H7 (cell line): ENCODE measurements around the gene NPHP3. TPM values are rescaled to one million over a fixed set of nuclear protein-coding genes. Genes with fewer than 3 reads are reported as not detected.

Source experiments
- DNase-seq: peaks from one replicate; pipeline ENCODE4 v3.0.0; 2012
- H3K27me3 ChIP-seq: 2 replicates; pipeline ENCODE4 v1.6.0; 2011; ENCODE audit warnings: mild to moderate bottlenecking, low read length; ENCODE audit not compliant: control insufficient read depth, insufficient read depth
- H3K36me3 ChIP-seq: replicated peaks from 2 replicates; pipeline ENCODE4 v1.5.1; 2011; ENCODE audit warnings: low read length; ENCODE audit not compliant: control insufficient read depth, insufficient read depth
- H3K4me3 ChIP-seq: 2 replicates; pipeline ENCODE4 v1.5.1; 2011; ENCODE audit warnings: low read depth, mild to moderate bottlenecking, control low read depth, low read length, moderate library complexity; ENCODE audit not compliant: insufficient read depth
- total RNA-seq: library from RNA; depleted of rRNA; stranded (reverse); fragments of >200 nt; shearing (Covaris generic); gene quantifications from 2 replicates; pipeline ENCODE4 v1.2.3, GENCODE V29; 2014

Gene NPHP3
- total RNA-seq, 1 experiment from 2014 or later = 8.1 TPM

DNA sequence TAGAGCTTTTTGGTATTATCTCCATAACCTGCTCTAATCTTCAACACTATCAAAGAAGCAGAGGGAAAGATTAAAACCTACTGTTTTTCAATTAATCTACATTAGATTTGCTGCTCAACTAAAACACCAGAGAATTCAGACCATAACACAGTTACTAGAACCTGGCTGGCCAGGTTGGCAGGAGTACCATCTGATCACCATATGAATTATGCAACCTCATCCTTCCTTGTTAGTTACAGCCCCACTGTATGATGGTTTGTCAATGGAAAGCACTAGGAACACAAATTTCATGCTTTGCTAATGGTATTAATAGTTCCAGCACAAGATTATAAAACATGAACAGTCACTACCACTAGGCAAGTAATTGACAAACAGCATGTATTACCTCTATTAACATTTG is 5.8 kb downstream of the NPHP3 start:
- H3K4me3 ChIP-seq = no peak overlapping the region
- H3K27me3 ChIP-seq = no peaks in the 10 kb centered on the region
- DNase-seq = no peak
- H3K36me3 ChIP-seq = peaks cover 4% of the 10 kb centered on the region

DNA sequence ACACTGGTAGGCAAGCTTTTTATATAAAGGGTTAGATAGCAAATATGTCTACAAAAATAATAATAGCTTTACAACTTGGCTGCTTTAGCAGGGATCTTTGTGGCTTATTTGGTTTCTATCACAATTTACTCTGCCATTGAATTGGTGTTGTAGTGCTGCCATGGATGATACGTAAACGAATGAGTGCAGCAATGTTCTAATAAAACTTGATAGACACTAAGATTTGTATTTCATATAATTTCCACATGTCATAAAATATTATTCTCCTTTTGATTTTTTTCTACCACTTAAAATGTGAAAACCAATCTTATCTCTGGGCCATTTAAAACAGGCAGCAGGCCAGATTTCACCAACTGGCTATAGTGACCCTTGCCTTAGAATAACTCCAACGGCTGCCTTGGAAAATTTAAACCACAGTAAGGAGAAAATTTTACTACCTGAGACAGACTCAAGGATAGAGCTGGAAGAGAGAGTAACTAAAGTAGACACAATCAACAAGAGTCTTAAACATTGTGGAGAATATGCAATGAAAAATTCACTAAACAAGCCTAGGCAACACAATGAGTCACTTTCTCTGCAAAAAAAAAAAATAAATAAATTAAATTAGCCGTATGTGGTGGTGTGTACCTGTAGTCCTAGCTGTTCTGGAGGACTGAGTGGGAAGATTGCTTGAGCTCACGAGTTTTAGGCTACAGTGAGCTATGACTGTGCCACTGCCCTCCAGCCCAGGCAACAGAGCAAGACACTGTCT is 8.1 kb downstream of the NPHP3 start:
- Histone ChIP-seq H3K4me3 (no peak overlapping the region), H3K36me3 (peaks cover 7% of the 10 kb centered on the region), H3K27me3 (no peaks in the 10 kb centered on the region)
- DNase-seq = no peak

GRCh38 chr3:132710311-132710710 is 11.9 kb downstream of the NPHP3 start:
- peaks cover 6% of the 10 kb centered on the region for H3K36me3 ChIP-seq
- no peaks in the 10 kb centered on the region for H3K27me3 ChIP-seq
- H3K4me3 ChIP-seq = no peak overlapping the region
- DNase-seq = no peak

- H3K27me3 ChIP-seq = no peaks in the 10 kb centered on the region
- DNase-seq = no peak
- peaks cover 8% of the 10 kb centered on the region for H3K36me3 ChIP-seq
- H3K4me3 ChIP-seq = no peak overlapping the region
Observed at GRCh38 chr3:132709761-132710160, 12.4 kb downstream of the NPHP3 start.

DNA sequence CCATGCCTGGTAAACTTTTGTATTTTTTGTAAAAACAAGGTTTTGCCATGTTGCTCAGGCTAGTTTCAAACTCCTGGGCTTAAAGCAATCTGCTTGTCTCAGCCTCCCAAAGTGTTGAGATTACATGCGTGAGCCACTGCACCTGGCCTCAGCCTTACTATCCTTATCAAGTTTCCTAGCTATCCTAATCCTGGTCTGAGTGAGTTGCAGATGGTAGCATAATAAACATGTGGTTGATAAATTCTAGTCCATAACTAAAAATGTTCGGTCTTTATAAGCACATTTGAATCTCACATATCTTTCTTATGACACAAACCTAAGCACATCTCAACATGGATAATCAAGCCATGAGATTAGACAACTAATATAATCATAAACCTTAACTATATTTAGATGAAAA is 18.5 kb downstream of the NPHP3 start:
- H3K4me3 ChIP-seq = no peak overlapping the region
- no peak for DNase-seq
- H3K36me3 ChIP-seq = peaks cover 15% of the 10 kb centered on the region
- H3K27me3 ChIP-seq = no peaks in the 10 kb centered on the region

DNA sequence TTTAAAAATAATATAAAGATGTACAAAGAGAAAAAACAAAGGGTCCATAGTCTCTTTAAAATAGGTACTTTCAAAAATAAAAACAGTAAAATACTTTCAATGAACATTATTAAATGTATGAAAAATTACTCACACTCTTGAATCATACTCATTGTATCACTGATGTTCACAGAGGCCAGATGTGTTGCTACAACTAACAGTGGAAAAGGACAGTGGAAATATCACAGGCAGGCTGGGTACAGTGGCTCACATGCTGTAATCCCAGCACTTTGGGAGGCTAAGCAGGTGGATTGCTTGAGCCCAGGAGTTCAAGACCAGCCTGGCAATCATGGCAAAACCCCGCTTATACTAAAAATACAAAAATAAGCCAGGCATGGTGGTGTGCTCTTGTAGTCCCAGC is 26.8 kb downstream of the NPHP3 start:
- no peak for DNase-seq
- H3K36me3 ChIP-seq = peaks cover 14% of the 10 kb centered on the region
- H3K27me3 ChIP-seq = no peaks in the 10 kb centered on the region
- H3K4me3 ChIP-seq = no peak overlapping the region

DNA sequence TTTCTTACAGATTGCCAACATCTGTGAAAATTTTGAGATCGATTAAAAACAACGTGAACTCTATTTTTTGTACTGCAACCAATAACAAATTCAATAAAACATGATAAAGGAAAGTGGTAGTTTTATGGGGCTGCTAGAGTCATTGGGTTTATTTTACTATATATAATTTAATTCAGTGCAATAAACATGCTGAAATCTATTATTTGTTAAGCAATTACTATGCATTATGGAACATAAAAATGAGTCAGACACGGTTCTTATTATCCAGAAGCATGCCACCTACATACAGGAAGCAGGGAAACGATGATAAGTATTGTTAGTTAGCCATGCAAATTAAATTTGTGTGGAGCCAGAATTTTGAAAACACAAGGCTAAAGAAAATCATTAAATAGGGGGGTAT is 27.2 kb downstream of the NPHP3 start:
- no peak for DNase-seq
- Histone ChIP-seq H3K27me3 (no peaks in the 10 kb centered on the region), H3K4me3 (no peak overlapping the region), H3K36me3 (peaks cover 18% of the 10 kb centered on the region)

DNA sequence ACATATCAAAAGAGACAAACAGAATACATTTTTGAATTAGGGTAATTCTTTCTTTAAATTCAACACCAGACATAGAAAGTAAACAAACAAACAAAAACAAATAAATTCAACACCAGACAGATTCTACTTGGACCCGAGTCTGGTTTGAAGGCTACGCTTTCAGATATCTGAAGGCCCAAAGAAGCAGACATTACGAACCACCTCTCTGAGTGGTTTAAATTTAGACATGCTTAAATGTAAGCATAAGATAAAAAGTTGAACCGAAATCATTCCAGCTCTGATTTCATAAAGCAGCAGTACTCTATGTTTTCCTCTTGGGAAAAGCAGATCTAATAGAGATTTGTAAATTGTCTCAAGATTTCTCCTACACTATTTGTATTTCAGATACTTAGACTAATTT is 32.2 kb downstream of the NPHP3 start:
- no peak for DNase-seq
- Histone ChIP-seq H3K27me3 (no peaks in the 10 kb centered on the region), H3K4me3 (no peak overlapping the region), H3K36me3 (peaks cover 12% of the 10 kb centered on the region)

DNA sequence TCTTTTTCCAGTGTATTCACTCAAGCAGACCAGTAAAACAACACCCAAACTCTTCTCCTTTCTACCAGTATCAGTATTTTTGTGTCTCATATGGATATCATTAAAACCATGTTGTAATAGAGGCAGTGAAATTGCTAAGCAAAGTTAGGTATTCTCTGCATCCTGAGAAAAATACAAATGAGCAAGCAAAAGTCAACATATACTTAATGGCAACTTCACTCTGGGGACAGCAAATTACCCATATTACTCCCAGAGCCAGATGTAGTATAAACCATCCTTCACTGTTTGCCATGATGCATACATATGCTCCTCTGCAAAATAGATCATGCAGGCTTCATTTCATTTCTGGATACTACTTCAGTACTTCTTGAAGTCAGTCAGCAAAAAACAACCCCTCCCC is 40.0 kb downstream of the NPHP3 start:
- Histone ChIP-seq H3K27me3 (no peaks in the 10 kb centered on the region), H3K36me3 (no peaks in the 10 kb centered on the region; the same call in none of the 2 replicates), H3K4me3 (no peak overlapping the region)
- DNase-seq = no peak

GRCh38 chr3:132681421-132681820 is 40.8 kb downstream of the NPHP3 start:
- Histone ChIP-seq H3K4me3 (no peak overlapping the region), H3K27me3 (no peaks in the 10 kb centered on the region), H3K36me3 (peaks cover 2% of the 10 kb centered on the region)
- DNase-seq = no peak

- no peak for DNase-seq
- Histone ChIP-seq H3K4me3 (no peak overlapping the region), H3K36me3 (peaks cover 2% of the 10 kb centered on the region), H3K27me3 (no peaks in the 10 kb centered on the region)
Observed at GRCh38 chr3:132679911-132680310, 42.3 kb downstream of the NPHP3 start.

DNA sequence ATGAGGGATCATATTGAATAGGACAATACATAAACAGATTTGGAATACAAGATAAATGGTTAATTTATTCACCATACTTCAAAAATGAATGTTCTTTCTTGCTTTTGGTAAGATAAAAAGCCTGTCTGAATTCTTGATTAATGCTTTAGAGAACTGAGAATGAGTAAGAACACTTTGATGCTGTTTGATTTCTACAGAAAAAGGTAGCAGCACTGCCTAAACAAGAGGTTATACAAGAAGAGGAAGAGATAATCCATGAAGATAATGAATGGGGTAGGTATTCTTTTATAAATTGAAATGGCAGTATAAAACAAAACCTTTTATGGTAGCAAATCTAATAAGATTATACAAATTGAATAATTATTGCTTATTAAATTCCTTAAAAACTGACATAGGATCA is 46.8 kb downstream of the NPHP3 start:
- peaks cover 8% of the 10 kb centered on the region for H3K36me3 ChIP-seq
- no peaks in the 10 kb centered on the region for H3K27me3 ChIP-seq
- no peak overlapping the region for H3K4me3 ChIP-seq
- DNase-seq = no peak

DNA sequence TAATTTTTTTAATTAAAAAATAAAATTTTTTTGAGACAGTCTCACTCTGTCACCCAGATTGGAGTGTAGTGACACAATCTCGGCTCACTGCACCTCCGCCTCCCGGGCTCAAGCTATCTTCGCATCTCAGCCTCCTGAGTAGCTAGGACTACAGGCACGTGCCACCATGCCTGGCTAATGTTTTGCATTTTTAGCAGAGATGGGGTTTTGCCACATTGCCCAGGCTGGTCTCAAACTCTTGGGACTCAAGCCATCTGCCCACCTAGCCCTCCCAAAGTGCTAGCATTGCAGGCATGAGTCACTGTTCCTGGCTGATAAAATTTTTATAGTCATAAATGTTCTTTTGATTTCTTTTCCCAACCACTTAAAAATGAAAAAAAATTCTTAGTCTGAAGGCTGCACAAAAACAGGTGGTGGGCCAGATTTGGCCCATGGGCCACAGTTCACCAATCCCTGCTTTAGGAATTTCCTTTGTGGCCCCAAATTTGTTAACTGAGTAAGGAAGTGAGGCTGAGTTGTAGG is 52.9 kb downstream of the NPHP3 start:
- no peak overlapping the region for H3K4me3 ChIP-seq
- DNase-seq = no peak
- H3K36me3 ChIP-seq = peaks cover 6% of the 10 kb centered on the region
- no peaks in the 10 kb centered on the region for H3K27me3 ChIP-seq

GRCh38 chr3:132665230-132665745 is 56.9 kb downstream of the NPHP3 start:
- Histone ChIP-seq H3K36me3 (no peaks in the 10 kb centered on the region; the same call in 1 of the 2 replicates), H3K4me3 (no peak overlapping the region), H3K27me3 (no peaks in the 10 kb centered on the region)
- DNase-seq = no peak

- Histone ChIP-seq H3K36me3 (no peaks in the 10 kb centered on the region), H3K4me3 (no peak overlapping the region), H3K27me3 (no peaks in the 10 kb centered on the region)
- DNase-seq = no peak
Observed at GRCh38 chr3:132662212-132662611, 60.0 kb downstream of the NPHP3 start.
